SH-SY5Y (cell line): Measurements from ENCODE around the gene TRABD2A.

Experiments
- GATA2 ChIP-seq: IDR thresholded peaks from 2 replicates; pipeline ENCODE4 v1.6.1; 2011; ENCODE audit warnings: mild to moderate bottlenecking, low read depth, low read length
- GATA3 ChIP-seq: IDR thresholded peaks from 2 replicates; pipeline ENCODE4 v1.6.1; 2011; ENCODE audit warnings: low read depth, mild to moderate bottlenecking, low read length, moderate library complexity

DNA sequence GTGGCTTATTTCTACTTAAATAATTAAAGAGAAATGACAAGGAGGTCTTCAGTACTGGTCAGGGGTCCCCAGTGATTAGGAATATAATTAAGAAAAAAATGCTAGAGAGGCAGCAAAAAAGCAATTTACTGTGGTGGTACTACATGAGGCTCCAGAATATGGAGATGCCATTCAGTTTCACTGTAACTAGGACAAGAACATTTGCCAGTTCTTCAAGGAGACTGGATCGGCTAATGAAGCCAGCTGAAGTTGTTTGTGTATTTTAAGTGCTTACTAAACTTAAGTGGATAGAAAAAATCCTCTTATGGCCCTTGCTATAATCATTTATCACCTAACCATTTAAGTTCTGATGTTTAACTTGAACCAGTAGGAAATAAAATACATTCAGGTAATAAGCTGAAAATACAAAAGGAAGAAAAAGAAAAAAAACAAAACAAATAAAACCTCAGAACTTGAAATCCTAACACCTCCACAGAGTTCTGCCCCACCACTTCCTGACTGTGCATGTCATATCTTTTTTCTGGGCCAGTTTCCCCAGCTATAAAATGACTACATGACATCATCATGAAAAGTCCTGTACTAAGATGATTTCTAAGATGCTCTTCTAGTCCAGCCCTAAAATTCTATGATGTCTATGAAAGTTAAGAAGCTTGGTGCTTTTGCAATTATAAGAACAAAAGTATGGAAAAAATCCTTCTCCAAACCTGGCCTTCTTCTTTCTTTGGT lies 98.0 kb downstream of the TRABD2A start:
- TF ChIP-seq GATA2 (no peak), GATA3 (no peak)
